Measurements from ENCODE around the gene PDCL2.

- TF ChIP-seq POLR2A (IDR thresholded peaks at IDR 0.05; ENCODE audit: low read length) (no peak), GATA1 (IDR thresholded peaks at IDR 0.05; ENCODE audit: low read depth, low read length) (no peak)
These were observed 23.0 kb downstream of the PDCL2 start for GRCh38 chr4:55568905-55569504.

Measured in erythroblast (primary cell).